ENCODE data around the gene SCAF4. TPM values are rescaled to one million over a fixed set of nuclear protein-coding genes. Genes with fewer than 3 reads are reported as not detected.
"Not testable (repeated sequence)": the region's sequence is repeated elsewhere in the genome, so short reads cannot be mapped to it uniquely, and the experiment has no call there.

Gene SCAF4
- total and polyA plus RNA-seq, 10 donors = 10.1 to 48.4 (median 34.1) TPM

GRCh38 chr21:31666445-31667010 lies 65.4 kb downstream of the SCAF4 start:
- Histone ChIP-seq H3K4me3 (no peak overlapping the region), H3K27ac (peak overlapping the region in 1 of 8 donors; percentile 36), H3K27me3 (replicated peaks in 1 of 7) (no peaks in the 10 kb centered on the region), H3K9me3 (no peaks in the 10 kb centered on the region), H3K36me3 (peaks cover 0 to 87% (median 31%) of the 10 kb centered on the region in 6 donors), H3K4me1 (peaks cover 5 to 77% (median 60%) of the 10 kb centered on the region in 6 donors)
- DNase-seq = no peak
- intact Hi-C loops (cut with DNase I; ENCODE audit: low total_unique reads) = loop anchor here (10.0 kb wide), 1 partner anchor 58 kb away; no protein-coding TSS in a partner anchor
- no peak for TF ChIP-seq POLR2AphosphoS5 (IDR thresholded peaks at IDR 0.05)
- TF ChIP-seq POLR2A (IDR thresholded peaks at IDR 0.05) = no peak
- TF ChIP-seq CTCF (IDR thresholded peaks at IDR 0.05 in 8 of 11, conservative IDR thresholded peaks at IDR 0.05 in 3 of 11) = no peak
- 53 to 66% (median 53%) methylated on average over 5 of the region's 5 CpGs for WGBS, 5 donors

- WGBS, 5 donors = 82 to 100% (median 96%) methylated on average over 4 of the region's 4 CpGs
- not testable (repeated sequence) for H3K27ac ChIP-seq; H3K9me3 ChIP-seq; H3K27me3 ChIP-seq (replicated peaks in 1 of 7); H3K4me3 ChIP-seq; DNase-seq
- Histone ChIP-seq H3K36me3 (peaks cover 0 to 83% (median 26%) of the 10 kb centered on the region in 6 donors), H3K4me1 (peaks cover 12 to 84% (median 66%) of the 10 kb centered on the region in 6 donors)
- intact Hi-C loops (cut with DNase I; ENCODE audit: low total_unique reads) = loop anchor here (10.0 kb wide), 1 partner anchor 59 kb away; no protein-coding TSS in a partner anchor
Observed at GRCh38 chr21:31665869-31666268, 66.0 kb downstream of the SCAF4 start.

- no peak overlapping the region for H3K4me3 ChIP-seq
- peaks cover 17 to 88% (median 71%) of the 10 kb centered on the region in 6 donors for H3K4me1 ChIP-seq
- peak overlapping the region in 2 of 8 donors; percentile 15 to 40 for H3K27ac ChIP-seq
- no peaks in the 10 kb centered on the region for H3K27me3 ChIP-seq (replicated peaks in 1 of 7)
- TF ChIP-seq POLR2AphosphoS5 (IDR thresholded peaks at IDR 0.05) (peak in 1 of 3 donors; percentile 13), CTCF (IDR thresholded peaks at IDR 0.05 in 8 of 11, conservative IDR thresholded peaks at IDR 0.05 in 3 of 11) (no peak)
- H3K36me3 ChIP-seq = peaks cover 0 to 78% (median 24%) of the 10 kb centered on the region in 6 donors
- no peak for DNase-seq
- 47 to 72% (median 57%) methylated on average over 8 of the region's 8 CpGs for WGBS, 5 donors
- H3K9me3 ChIP-seq = no peaks in the 10 kb centered on the region
- intact Hi-C loops (cut with DNase I; ENCODE audit: low total_unique reads) = loop anchor here (10.0 kb wide), 1 partner anchor 59 kb away; no protein-coding TSS in a partner anchor
Observed at GRCh38 chr21:31665397-31665796, 66.5 kb downstream of the SCAF4 start.

GRCh38 chr21:31663584-31664249 lies 68.2 kb downstream of the SCAF4 start:
- H3K36me3 ChIP-seq = peaks cover 0 to 62% (median 16%) of the 10 kb centered on the region in 6 donors
- no peaks in the 10 kb centered on the region for H3K9me3 ChIP-seq
- intact Hi-C loops (cut with DNase I; ENCODE audit: low total_unique reads) = loop anchor here (10.0 kb wide), 1 partner anchor 61 kb away; no protein-coding TSS in a partner anchor
- WGBS, 5 donors = 89 to 91% (median 91%) methylated on average over 7 of the region's 7 CpGs
- no peak for TF ChIP-seq CTCF (IDR thresholded peaks at IDR 0.05 in 8 of 11, conservative IDR thresholded peaks at IDR 0.05 in 3 of 11)
- H3K4me3 ChIP-seq = no peak overlapping the region
- H3K4me1 ChIP-seq = peaks cover 18 to 93% (median 75%) of the 10 kb centered on the region in 6 donors
- H3K27me3 ChIP-seq (replicated peaks in 1 of 7) = no peaks in the 10 kb centered on the region
- DNase-seq = no peak
- no peak overlapping the region for H3K27ac ChIP-seq
